Karpas-422 (cell line): Measurements from ENCODE around the gene OR13C8. TPM values are rescaled to one million over a fixed set of nuclear protein-coding genes. Genes with fewer than 3 reads are reported as not detected.

Experiments used
- DNase-seq: peaks from one replicate; pipeline ENCODE4 v3.0.0-alpha.2; 2015
- H2AFZ ChIP-seq: fragments of 200-600 bp; sonication (generic); 2 replicates; pipeline ENCODE4 v1.6.1; 2014; ENCODE audit warnings: antibody characterized with exemption, low read length, mixed read lengths
- H3K27ac ChIP-seq: fragments of 200-600 bp; sonication (generic); 2 replicates; pipeline ENCODE4 v1.5.1; 2014; ENCODE audit warnings: mild to moderate bottlenecking, low read length, moderate library complexity
- H3K27me3 ChIP-seq: fragments of 200-600 bp; sonication (generic); 2 replicates; pipeline ENCODE4 v1.6.1; 2014; ENCODE audit warnings: low read length, mixed read lengths
- H3K36me3 ChIP-seq: fragments of 200-600 bp; sonication (generic); 2 replicates; pipeline ENCODE4 v1.6.1; 2014; ENCODE audit warnings: low read length, mixed read lengths; ENCODE audit not compliant: insufficient read depth
- H3K4me1 ChIP-seq: fragments of 200-600 bp; sonication (generic); 2 replicates; pipeline ENCODE4 v1.6.1; 2014; ENCODE audit warnings: mild to moderate bottlenecking, low read length, mixed read lengths
- H3K4me2 ChIP-seq: fragments of 200-600 bp; sonication (generic); 2 replicates; pipeline ENCODE4 v1.6.1; 2014; ENCODE audit warnings: low read length, low read depth, mild to moderate bottlenecking; ENCODE audit not compliant: poor library complexity, severe bottlenecking
- H3K4me3 ChIP-seq: fragments of 200-600 bp; sonication (generic); 2 replicates; pipeline ENCODE4 v1.5.1; 2014; ENCODE audit warnings: mild to moderate bottlenecking, antibody characterized with exemption, low read length, mixed read lengths
- H3K79me2 ChIP-seq: fragments of 200-600 bp; sonication (generic); 2 replicates; pipeline ENCODE4 v1.6.1; 2014; ENCODE audit warnings: mild to moderate bottlenecking, low read length, mixed read lengths
- H3K9ac ChIP-seq: fragments of 200-600 bp; sonication (generic); 2 replicates; pipeline ENCODE4 v1.6.0; 2014; ENCODE audit warnings: low read length
- H3K9me2 ChIP-seq: fragments of 200-600 bp; sonication (generic), shearing (Covaris generic); replicated peaks from 2 replicates; pipeline ENCODE4 v1.6.0; 2014; ENCODE audit warnings: mild to moderate bottlenecking, low read length, moderate library complexity; ENCODE audit not compliant: insufficient read depth
- H3K9me3 ChIP-seq: fragments of 300-700, 200-600 bp; sonication (generic); 2 replicates; pipeline ENCODE4 v1.6.1; 2014; ENCODE audit warnings: low read length, mixed read lengths
- H4K20me1 ChIP-seq: fragments of 200-600 bp; sonication (generic); 2 replicates; pipeline ENCODE4 v1.6.1; 2014; ENCODE audit warnings: mild to moderate bottlenecking, antibody characterized with exemption, low read length, low read depth; ENCODE audit not compliant: insufficient read depth
- total RNA-seq: library from RNA; depleted of rRNA; stranded (reverse); fragments of >200 nt; shearing (Covaris generic); gene quantifications from 2 replicates; pipeline ENCODE4 v1.2.3, GENCODE V29; 2014; ENCODE audit warnings: low replicate concordance

Gene OR13C8
- total RNA-seq, 1 experiment from 2014 or later, result not detected

DNA sequence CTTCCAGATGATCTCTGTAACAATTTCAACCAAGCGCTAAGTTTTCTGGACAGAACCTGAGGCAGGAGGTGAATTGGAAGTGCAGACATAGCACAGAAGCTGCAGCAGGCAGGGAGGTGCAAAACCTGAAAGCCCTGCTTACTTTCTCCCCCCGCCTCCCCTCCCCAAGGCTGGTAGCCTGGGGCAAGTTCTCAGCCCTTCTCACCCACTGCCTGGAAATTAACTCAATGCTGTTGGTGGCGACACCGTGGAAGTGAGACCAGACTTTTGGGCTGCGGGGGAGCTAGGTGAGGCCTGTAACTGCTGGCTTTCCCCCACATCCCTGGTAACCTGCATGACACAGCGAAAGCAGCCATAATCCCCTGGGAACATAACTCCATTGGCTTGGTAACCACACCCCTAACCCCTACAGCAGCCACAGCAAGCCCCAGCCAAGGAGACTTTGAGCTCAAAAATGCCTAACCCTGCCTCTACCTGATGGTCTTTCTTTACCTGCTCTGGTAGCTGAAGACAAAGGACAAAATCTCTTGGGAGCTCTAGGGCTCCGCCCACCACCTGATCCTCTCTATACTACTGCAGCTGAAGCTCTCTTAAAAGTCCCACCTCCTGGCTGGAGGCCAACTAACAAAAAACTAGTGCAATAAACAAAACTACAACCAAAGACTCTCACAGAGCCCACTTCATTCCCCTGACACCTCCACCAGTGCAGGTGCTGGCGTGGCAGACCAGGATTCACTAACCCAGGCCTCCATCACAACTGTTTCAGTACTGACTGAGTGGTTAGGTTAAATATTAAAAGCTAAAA lies 11.9 kb upstream of the OR13C8 start:
- no peak overlapping the region for H2AFZ ChIP-seq
- H3K4me1 ChIP-seq, result no peaks in the 10 kb centered on the region
- no peak overlapping the region for H3K9ac ChIP-seq
- no peaks in the 10 kb centered on the region for H3K27me3 ChIP-seq
- H3K79me2 ChIP-seq, result no peaks in the 10 kb centered on the region
- H3K36me3 ChIP-seq, result no peaks in the 10 kb centered on the region
- no peaks in the 10 kb centered on the region for H3K9me2 ChIP-seq
- DNase-seq, result no peak
- H4K20me1 ChIP-seq, result no peaks in the 10 kb centered on the region
- H3K27ac ChIP-seq, result no peak overlapping the region
- no peak overlapping the region for H3K4me3 ChIP-seq
- no peaks in the 10 kb centered on the region for H3K9me3 ChIP-seq
- H3K4me2 ChIP-seq, result no peak overlapping the region

DNA sequence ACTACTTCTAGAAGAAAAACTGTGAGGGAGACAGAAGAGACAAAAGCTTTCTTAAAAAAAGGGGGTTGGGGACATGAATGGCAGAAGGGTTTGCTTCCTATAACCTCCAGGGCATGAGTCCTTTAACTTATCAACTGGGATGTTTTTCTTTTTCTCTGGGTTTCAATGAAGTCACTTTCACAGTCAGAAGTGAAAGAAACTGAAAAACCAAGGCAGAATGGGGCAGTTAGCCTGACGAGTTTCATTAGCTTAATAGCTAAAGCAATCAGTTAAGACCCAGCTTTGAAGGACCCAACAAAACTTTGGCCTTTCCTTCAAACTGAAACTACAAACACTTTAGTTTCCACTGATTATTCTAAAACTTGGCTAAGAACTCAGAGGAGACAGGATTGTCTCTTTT lies 4.6 kb upstream of the OR13C8 start:
- Histone ChIP-seq H3K9ac (no peak overlapping the region), H3K9me3 (no peaks in the 10 kb centered on the region), H3K27ac (no peak overlapping the region), H3K79me2 (no peaks in the 10 kb centered on the region), H2AFZ (no peak overlapping the region), H3K36me3 (no peaks in the 10 kb centered on the region), H3K4me3 (no peak overlapping the region), H3K4me2 (no peak overlapping the region), H4K20me1 (no peaks in the 10 kb centered on the region), H3K27me3 (no peaks in the 10 kb centered on the region), H3K4me1 (no peaks in the 10 kb centered on the region), H3K9me2 (no peaks in the 10 kb centered on the region)
- no peak for DNase-seq

DNA sequence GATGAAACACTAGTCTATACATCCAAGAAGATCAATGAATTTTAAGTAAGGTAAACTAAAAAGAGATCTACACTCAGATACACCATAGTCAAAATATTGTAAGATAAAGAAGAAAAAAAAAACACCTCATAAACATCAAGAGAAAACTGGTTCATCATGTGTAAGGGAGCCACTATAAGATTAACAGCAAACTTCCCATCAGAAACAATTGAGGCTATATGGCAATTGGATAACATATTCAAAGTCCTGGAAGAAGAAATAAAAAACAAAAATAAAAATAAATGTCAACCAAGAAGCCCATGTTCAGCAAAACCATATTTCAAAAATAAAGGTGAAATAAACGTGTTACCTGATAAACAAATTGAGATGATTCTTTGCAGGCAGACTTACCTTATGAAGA lies 3.6 kb downstream of the OR13C8 start:
- H3K9me3 ChIP-seq, result no peaks in the 10 kb centered on the region
- H4K20me1 ChIP-seq, result no peaks in the 10 kb centered on the region
- H3K79me2 ChIP-seq, result no peaks in the 10 kb centered on the region
- H3K27me3 ChIP-seq, result no peaks in the 10 kb centered on the region
- H3K9me2 ChIP-seq, result no peaks in the 10 kb centered on the region
- no peak overlapping the region for H2AFZ ChIP-seq
- H3K36me3 ChIP-seq, result no peaks in the 10 kb centered on the region
- no peak overlapping the region for H3K4me2 ChIP-seq
- no peak overlapping the region for H3K4me3 ChIP-seq
- no peak overlapping the region for H3K9ac ChIP-seq
- H3K27ac ChIP-seq, result no peak overlapping the region
- no peak for DNase-seq
- no peaks in the 10 kb centered on the region for H3K4me1 ChIP-seq

DNA sequence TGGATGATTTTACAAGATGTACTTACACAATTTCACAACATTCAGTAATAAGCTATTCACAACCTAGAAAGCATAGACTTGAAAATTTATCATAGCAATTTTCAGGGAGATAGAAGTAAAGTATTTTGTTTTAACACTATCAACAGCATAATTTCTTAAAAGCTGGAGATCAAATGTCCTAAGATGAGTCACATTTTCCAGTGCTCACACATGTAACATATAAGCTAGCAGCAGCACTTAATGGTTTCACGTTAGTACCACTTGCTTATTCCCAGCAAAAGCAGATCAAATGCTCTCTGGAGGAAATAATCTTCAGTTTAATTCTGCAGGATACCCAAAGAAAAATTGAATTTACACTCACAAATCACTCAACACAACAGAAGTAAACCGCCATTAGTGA lies 6.5 kb downstream of the OR13C8 start:
- no peak overlapping the region for H3K27ac ChIP-seq
- no peak overlapping the region for H3K4me3 ChIP-seq
- H4K20me1 ChIP-seq, result no peaks in the 10 kb centered on the region
- no peaks in the 10 kb centered on the region for H3K9me2 ChIP-seq
- H2AFZ ChIP-seq, result no peak overlapping the region
- no peak overlapping the region for H3K9ac ChIP-seq
- no peaks in the 10 kb centered on the region for H3K4me1 ChIP-seq
- no peaks in the 10 kb centered on the region for H3K9me3 ChIP-seq
- no peaks in the 10 kb centered on the region for H3K79me2 ChIP-seq
- DNase-seq, result no peak
- H3K36me3 ChIP-seq, result no peaks in the 10 kb centered on the region
- no peaks in the 10 kb centered on the region for H3K27me3 ChIP-seq
- no peak overlapping the region for H3K4me2 ChIP-seq

DNA sequence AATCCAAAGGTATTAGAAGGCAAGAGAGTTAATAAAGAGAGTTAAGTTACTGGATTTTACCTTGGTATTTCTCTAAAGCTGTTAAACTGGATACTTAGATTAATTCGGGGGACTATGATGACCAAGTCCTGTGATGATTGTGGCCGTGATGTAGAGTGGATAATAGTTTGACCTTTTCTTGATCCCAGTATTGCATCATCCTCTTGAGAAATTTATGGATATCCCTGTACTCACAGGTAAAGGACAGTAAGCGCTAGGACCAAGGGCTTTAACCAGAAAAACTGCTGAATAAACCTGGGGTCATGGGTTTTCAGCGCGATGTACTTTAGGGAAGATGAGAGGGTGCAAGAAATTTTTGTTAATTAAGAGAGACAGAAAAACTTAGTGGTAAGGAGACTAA lies 8.3 kb downstream of the OR13C8 start:
- H3K27me3 ChIP-seq, result no peaks in the 10 kb centered on the region
- no peaks in the 10 kb centered on the region for H3K36me3 ChIP-seq
- no peaks in the 10 kb centered on the region for H3K4me1 ChIP-seq
- H3K27ac ChIP-seq, result no peak overlapping the region
- H4K20me1 ChIP-seq, result no peaks in the 10 kb centered on the region
- no peak overlapping the region for H3K4me2 ChIP-seq
- no peaks in the 10 kb centered on the region for H3K9me3 ChIP-seq
- H2AFZ ChIP-seq, result no peak overlapping the region
- H3K79me2 ChIP-seq, result no peaks in the 10 kb centered on the region
- no peak overlapping the region for H3K4me3 ChIP-seq
- H3K9me2 ChIP-seq, result no peaks in the 10 kb centered on the region
- H3K9ac ChIP-seq, result no peak overlapping the region
- no peak for DNase-seq

DNA sequence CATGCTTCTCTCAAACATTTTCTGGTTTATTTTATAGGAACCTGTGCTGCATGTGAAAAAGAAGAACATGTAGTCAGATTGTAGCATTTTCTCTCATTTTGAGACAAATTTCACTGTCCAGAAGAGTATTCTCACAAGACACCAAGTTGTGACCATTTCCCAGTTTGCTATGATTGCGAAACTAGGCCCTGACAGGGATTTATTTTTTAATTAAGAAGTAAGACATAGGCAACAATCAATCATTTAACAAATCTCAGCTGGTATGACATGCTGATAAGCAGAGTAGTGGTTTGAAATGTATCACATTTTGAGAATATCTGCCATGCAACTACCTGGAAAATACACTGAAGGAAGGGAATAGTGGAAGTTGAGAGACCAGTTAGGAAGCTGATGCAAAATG lies 11.6 kb downstream of the OR13C8 start:
- Histone ChIP-seq H3K4me3 (no peak overlapping the region), H3K36me3 (no peaks in the 10 kb centered on the region), H3K4me2 (no peak overlapping the region), H3K79me2 (no peaks in the 10 kb centered on the region), H3K9me2 (no peaks in the 10 kb centered on the region), H3K9ac (no peak overlapping the region), H3K27ac (no peak overlapping the region), H2AFZ (no peak overlapping the region), H3K9me3 (no peaks in the 10 kb centered on the region), H4K20me1 (no peaks in the 10 kb centered on the region), H3K4me1 (no peaks in the 10 kb centered on the region), H3K27me3 (no peaks in the 10 kb centered on the region)
- DNase-seq, result no peak

DNA sequence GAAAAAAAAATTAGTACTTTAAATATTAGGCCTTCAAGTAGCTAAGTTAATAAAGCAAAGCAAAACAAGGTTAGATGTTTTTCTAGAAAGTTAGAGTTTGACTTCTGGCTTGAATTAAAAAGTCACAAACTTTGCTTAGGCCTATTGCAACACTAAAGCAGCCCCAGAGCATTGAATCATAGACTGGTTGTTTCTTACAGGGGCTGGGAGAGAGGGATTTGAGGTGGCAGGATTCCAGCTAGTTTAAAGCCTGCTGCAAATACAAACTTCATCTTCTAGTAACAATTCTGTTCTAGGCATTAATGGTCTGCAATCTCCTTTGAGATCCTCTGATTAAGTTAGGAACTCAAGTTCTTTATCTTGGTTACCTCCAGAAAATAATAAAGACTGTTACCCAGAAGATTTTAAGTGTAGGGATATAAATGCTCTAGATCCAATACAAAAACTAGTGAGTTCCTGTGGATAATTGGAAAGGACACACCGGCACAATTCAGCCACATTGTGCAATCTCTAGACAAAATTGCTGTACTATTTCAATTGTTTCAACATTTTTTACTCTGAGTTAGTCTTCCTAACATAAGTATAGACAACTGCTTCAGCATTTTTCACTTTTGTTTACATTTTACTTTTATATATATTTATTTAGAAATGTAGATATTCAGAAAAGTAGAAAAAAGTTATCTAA lies 17.7 kb downstream of the OR13C8 start:
- Histone ChIP-seq H3K27ac (no peak overlapping the region), H3K4me3 (no peak overlapping the region), H2AFZ (no peak overlapping the region), H3K9me3 (no peaks in the 10 kb centered on the region), H3K27me3 (no peaks in the 10 kb centered on the region), H3K9me2 (no peaks in the 10 kb centered on the region), H3K79me2 (no peaks in the 10 kb centered on the region), H3K9ac (no peak overlapping the region), H3K4me1 (no peaks in the 10 kb centered on the region), H3K36me3 (no peaks in the 10 kb centered on the region), H3K4me2 (no peak overlapping the region), H4K20me1 (no peaks in the 10 kb centered on the region)
- no peak for DNase-seq

DNA sequence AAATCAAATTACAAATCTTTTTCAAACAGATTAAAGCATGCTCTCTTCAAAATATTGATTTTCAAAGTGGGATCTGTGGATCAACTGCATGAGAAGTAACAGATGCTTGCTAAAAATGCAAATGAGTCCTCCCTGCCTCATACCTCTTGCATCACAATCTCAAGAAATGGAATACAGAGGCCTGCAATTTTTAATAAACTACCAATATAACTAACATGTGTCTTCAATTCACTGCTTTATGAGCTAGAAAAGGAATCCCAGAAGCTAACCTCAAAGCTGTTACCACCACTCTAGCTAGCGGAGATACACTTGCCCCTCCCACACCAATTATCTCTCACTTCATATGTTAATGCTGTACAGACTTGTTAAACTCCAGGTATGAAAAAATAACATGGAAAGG lies 20.7 kb downstream of the OR13C8 start:
- H3K36me3 ChIP-seq, result no peaks in the 10 kb centered on the region
- no peak for DNase-seq
- H4K20me1 ChIP-seq, result no peaks in the 10 kb centered on the region
- H3K9me3 ChIP-seq, result no peaks in the 10 kb centered on the region
- H3K27ac ChIP-seq, result no peak overlapping the region
- no peak overlapping the region for H3K4me2 ChIP-seq
- H3K79me2 ChIP-seq, result no peaks in the 10 kb centered on the region
- H3K4me1 ChIP-seq, result no peaks in the 10 kb centered on the region
- no peaks in the 10 kb centered on the region; the same call in 1 of the 2 replicates for H3K27me3 ChIP-seq
- H3K4me3 ChIP-seq, result no peak overlapping the region
- no peak overlapping the region for H2AFZ ChIP-seq
- H3K9me2 ChIP-seq, result no peaks in the 10 kb centered on the region
- H3K9ac ChIP-seq, result no peak overlapping the region
